Naive thymus-derived CD4-positive, alpha-beta T cell (primary cell): ENCODE data around the gene AOPEP. TPM values are rescaled to one million over a fixed set of nuclear protein-coding genes. Genes with fewer than 3 reads are reported as not detected.

ENCODE experiments used
- ATAC-seq: fragments of 150-1000 bp; cut with Tn5 transposase; 2 replicates; pipeline ENCODE4 v1.10.0; 2021; ENCODE audit warnings: mild to moderate bottlenecking, moderate library complexity
- CTCF ChIA-PET: fragments of 350-600 bp; sonication (Branson Sonifier 250); formaldehyde crosslinking; loops from one replicate; lab custom pipeline; 2021; ENCODE audit warnings: antibody characterized with exemption; lab: Charles Lee
- POLR2A ChIA-PET: fragments of 350-600 bp; sonication (Branson Sonifier 250); formaldehyde crosslinking; loops from one replicate; lab custom pipeline; 2021; ENCODE audit warnings: antibody characterized with exemption, inconsistent platforms; lab: Charles Lee
- DNase-seq, 9 donors: peaks; one replicate each; pipeline versions ENCODE4 v3.0.0 to v3.0.0-alpha.2; 2020 to 2022; ENCODE audit warnings: mixed read lengths in 1 of 9
- H3K27ac ChIP-seq: one replicate; pipeline ENCODE4 v1.7.0; 2013; ENCODE audit warnings: mild to moderate bottlenecking, low read depth, low read length, moderate library complexity
- H3K27me3 ChIP-seq, 2 donors: one replicate each; pipeline ENCODE4 v1.7.0; 2013; ENCODE audit warnings: low read length in 2 of 2, mild to moderate bottlenecking in 2 of 2, moderate library complexity in 2 of 2; ENCODE audit not compliant: control insufficient read depth in 2 of 2, insufficient read depth in 2 of 2
- H3K36me3 ChIP-seq, 3 experiments: 1 replicate in 2 of 3; 2 replicates in 1 of 3; pipeline ENCODE4 v1.7.0; 2013; ENCODE audit warnings: low read length in 3 of 3, mild to moderate bottlenecking in 3 of 3, moderate library complexity in 1 of 3; ENCODE audit not compliant: insufficient read depth in 3 of 3, control insufficient read depth in 2 of 3
- H3K4me1 ChIP-seq, 2 donors: one replicate each; pipeline ENCODE4 v1.7.0; 2013; ENCODE audit warnings: low read length in 2 of 2, mild to moderate bottlenecking in 2 of 2, moderate library complexity in 1 of 2; ENCODE audit not compliant: control insufficient read depth in 2 of 2, insufficient read depth in 2 of 2
- H3K4me3 ChIP-seq: 2 replicates; pipeline ENCODE4 v1.7.0; 2013; ENCODE audit warnings: mild to moderate bottlenecking, low read length
- H3K9me3 ChIP-seq, 3 experiments: 1 replicate in 2 of 3; 2 replicates in 1 of 3; pipeline ENCODE4 v1.7.0; 2013; ENCODE audit warnings: low read length in 3 of 3; ENCODE audit not compliant: control insufficient read depth in 2 of 3
- H3K27ac Mint-ChIP-seq, 9 donors: one replicate each; pipeline ENCODE4 v1.8.0; 2020 to 2022; ENCODE audit warnings: mixed read lengths in 9 of 9, mild to moderate bottlenecking in 8 of 9, moderate library complexity in 5 of 9, inconsistent platforms in 2 of 9
- H3K27me3 Mint-ChIP-seq, 5 donors: one replicate each; pipeline ENCODE4 v1.8.0; 2021 to 2022; ENCODE audit warnings: mixed read lengths in 5 of 5, mild to moderate bottlenecking in 1 of 5
- H3K36me3 Mint-ChIP-seq, 5 donors: one replicate each; pipeline ENCODE4 v1.8.0; 2020 to 2022; ENCODE audit warnings: mixed read lengths in 5 of 5, mild to moderate bottlenecking in 3 of 5, inconsistent platforms in 1 of 5
- H3K4me1 Mint-ChIP-seq, 7 donors: one replicate each; pipeline ENCODE4 v1.8.0; 2020 to 2022; ENCODE audit warnings: mixed read lengths in 7 of 7, mild to moderate bottlenecking in 3 of 7, inconsistent platforms in 1 of 7
- H3K4me3 Mint-ChIP-seq, 10 donors: one replicate each; pipeline ENCODE4 v1.8.0; 2020 to 2022; ENCODE audit warnings: mild to moderate bottlenecking in 10 of 10, mixed read lengths in 10 of 10, moderate library complexity in 6 of 10, inconsistent platforms in 2 of 10
- H3K9me3 Mint-ChIP-seq, 11 donors: one replicate each; pipeline ENCODE4 v1.8.0; 2020 to 2022; ENCODE audit warnings: mixed read lengths in 11 of 11, mild to moderate bottlenecking in 4 of 11, inconsistent platforms in 1 of 11, moderate library complexity in 1 of 11
- intact Hi-C, 2 donors: fragments of 100-400 bp; cut with micrococcal nuclease; formaldehyde crosslinking; loops; one replicate each; pipeline ENCODE4 v1.15.1; 2023
- polyA plus RNA-seq, 2 donors: library from polyadenylated mRNA; unstranded; fragments of 300-500 nt; fragmentation: Illumina TruSeq; gene quantifications; one replicate each; pipeline ENCODE4 v1.2.3, GENCODE V29; 2021
- total RNA-seq, 6 experiments: library from RNA in 5 of 6; stranded (reverse) in 5 of 6; gene quantifications; 1 replicate in 5 of 6; 2 replicates in 1 of 6; pipeline ENCODE4 v1.2.3 and lab custom pipeline; 2021 to 2026

AOPEP gene
- total and polyA plus RNA-seq, 7 experiments from 2014 or later = 5.7 to 19.0 (median 13.6) TPM

GRCh38 chr9:95031711-95032461 lies 305.4 kb downstream of the AOPEP start:
- DNase-seq (no peak), ATAC-seq (no peak)
- Mint-ChIP-seq H3K27me3 (no peaks in the 10 kb centered on the region), H3K36me3 (peaks cover 0 to 11% (median 3%) of the 10 kb centered on the region in 5 donors), H3K9me3 (no peaks in the 10 kb centered on the region), H3K4me1 (peaks cover 0 to 7% (median 2%) of the 10 kb centered on the region in 7 donors), H3K4me3 (no peak overlapping the region), H3K27ac (no peak overlapping the region)
- intact Hi-C loops = no loop called here
- H3K4me1 ChIP-seq = no peaks in the 10 kb centered on the region
- no peaks in the 10 kb centered on the region for H3K9me3 ChIP-seq
- H3K4me3 ChIP-seq = no peak overlapping the region
- ChIA-PET CTCF (no interaction called here), POLR2A (no interaction called here)
- H3K27me3 ChIP-seq = no peaks in the 10 kb centered on the region
- H3K27ac ChIP-seq = no peak overlapping the region
- H3K36me3 ChIP-seq = no peaks in the 10 kb centered on the region

DNA sequence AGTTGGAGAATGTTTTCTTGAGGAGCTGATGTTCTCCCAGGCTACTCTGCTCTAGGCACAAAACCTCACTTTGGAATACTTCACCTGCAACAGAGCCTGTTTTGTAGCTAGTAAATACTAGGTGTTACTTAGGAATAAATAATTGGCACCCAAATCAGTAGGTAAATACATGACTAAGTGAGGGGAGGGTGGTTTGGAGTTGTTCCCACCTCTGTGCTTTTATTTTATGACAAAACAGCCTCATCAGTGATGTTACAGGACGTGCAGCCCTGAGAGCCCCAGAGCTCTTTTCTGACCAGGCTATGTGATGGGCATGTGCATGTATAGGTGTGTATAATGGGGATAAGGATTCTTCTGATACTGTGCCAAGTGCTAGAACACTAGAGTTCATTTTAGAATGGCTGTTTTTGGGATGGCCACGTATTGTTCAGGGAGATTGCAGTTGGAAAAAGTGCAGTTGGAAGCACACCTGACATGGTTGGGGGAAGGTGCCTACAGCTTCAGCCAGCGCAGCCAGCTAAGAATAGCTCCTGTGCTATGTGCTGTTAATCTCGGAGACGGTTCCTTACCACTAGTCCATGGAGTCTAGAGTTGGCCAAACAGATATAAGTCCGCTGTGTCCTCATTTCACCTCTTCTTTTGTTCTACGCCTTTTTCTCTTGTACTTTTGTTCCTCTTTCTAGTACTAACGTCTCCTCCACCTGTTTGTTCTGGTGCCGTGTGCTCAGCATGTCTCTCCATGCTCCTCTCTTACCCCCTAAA lies 306.3 kb downstream of the AOPEP start:
- intact Hi-C loops = no loop called here
- Mint-ChIP-seq H3K4me1 (peaks cover 0 to 7% (median 2%) of the 10 kb centered on the region in 7 donors), H3K36me3 (peaks cover 0 to 11% (median 3%) of the 10 kb centered on the region in 5 donors), H3K27me3 (no peaks in the 10 kb centered on the region), H3K27ac (no peak overlapping the region), H3K9me3 (no peaks in the 10 kb centered on the region), H3K4me3 (no peak overlapping the region)
- no peak overlapping the region for H3K4me3 ChIP-seq
- no peaks in the 10 kb centered on the region for H3K9me3 ChIP-seq
- ChIA-PET CTCF (no interaction called here), POLR2A (no interaction called here)
- H3K36me3 ChIP-seq = no peaks in the 10 kb centered on the region
- DNase-seq = no peak
- no peaks in the 10 kb centered on the region for H3K27me3 ChIP-seq
- no peak overlapping the region for H3K27ac ChIP-seq
- no peaks in the 10 kb centered on the region for H3K4me1 ChIP-seq
- no peak for ATAC-seq

DNA sequence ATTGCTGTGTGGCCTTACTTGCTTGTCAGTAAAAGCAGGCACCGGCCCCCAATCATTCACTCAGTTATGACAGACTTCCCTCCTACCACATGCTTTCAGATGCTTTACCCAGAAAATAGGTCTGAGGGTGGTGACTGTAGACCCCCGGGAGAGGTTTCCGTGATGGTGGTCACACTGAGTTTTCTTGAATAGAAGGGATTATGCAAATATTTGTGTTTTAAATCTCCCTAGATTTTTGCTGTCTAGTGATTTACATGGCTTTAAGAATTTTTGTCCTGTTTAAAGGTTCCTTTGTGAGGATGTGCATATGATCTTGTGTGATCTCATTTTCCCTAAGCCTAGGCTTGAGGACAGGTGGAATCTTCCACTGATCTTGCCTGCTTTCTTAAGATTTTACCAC lies 309.3 kb downstream of the AOPEP start:
- Histone ChIP-seq H3K36me3 (no peaks in the 10 kb centered on the region), H3K9me3 (no peaks in the 10 kb centered on the region), H3K27me3 (no peaks in the 10 kb centered on the region), H3K4me1 (no peaks in the 10 kb centered on the region), H3K4me3 (no peak overlapping the region), H3K27ac (no peak overlapping the region)
- Mint-ChIP-seq H3K4me3 (no peak overlapping the region), H3K4me1 (peaks cover 0 to 6% (median 2%) of the 10 kb centered on the region in 7 donors), H3K36me3 (peaks cover 0 to 7% (median 3%) of the 10 kb centered on the region in 5 donors), H3K27ac (no peak overlapping the region), H3K9me3 (no peaks in the 10 kb centered on the region), H3K27me3 (no peaks in the 10 kb centered on the region)
- POLR2A ChIA-PET = no interaction called here
- intact Hi-C loops = no loop called here
- DNase-seq = no peak
- CTCF ChIA-PET = no interaction called here
- ATAC-seq = no peak

DNA sequence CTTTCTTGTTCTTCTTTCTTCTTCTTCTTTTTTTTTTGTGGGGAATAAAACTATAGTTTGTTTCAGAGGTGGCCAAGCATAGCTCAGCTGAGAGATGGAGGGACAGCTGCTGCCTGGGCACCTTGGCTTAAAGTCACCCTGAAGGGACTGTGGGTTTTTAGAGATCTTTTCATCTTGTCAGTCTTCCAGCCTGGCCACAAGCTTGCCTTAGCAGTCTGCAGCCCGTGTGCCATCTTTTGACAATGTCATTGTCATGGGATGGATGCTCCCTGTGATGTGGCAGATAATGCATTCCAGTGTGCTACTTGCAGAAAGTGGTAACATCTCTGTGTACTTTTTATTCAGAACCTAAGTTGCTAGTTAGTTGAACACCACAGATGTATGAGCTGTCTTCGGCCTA lies 310.2 kb downstream of the AOPEP start:
- H3K4me3 ChIP-seq = no peak overlapping the region
- intact Hi-C loops = no loop called here
- H3K36me3 ChIP-seq = no peaks in the 10 kb centered on the region
- ChIA-PET CTCF (no interaction called here), POLR2A (interaction anchor here (0.6 kb wide), 1 partner anchor 177 kb away, joined by 3 read pairs; no protein-coding TSS in a partner anchor)
- H3K27ac ChIP-seq = no peak overlapping the region
- ATAC-seq (no peak), DNase-seq (no peak)
- H3K27me3 ChIP-seq = no peaks in the 10 kb centered on the region
- Mint-ChIP-seq H3K27me3 (no peaks in the 10 kb centered on the region), H3K36me3 (peaks cover 0 to 8% (median 3%) of the 10 kb centered on the region in 5 donors), H3K9me3 (no peaks in the 10 kb centered on the region), H3K4me1 (peaks cover 0 to 4% (median 0%) of the 10 kb centered on the region in 7 donors), H3K4me3 (no peak overlapping the region), H3K27ac (no peak overlapping the region)
- no peaks in the 10 kb centered on the region for H3K9me3 ChIP-seq
- H3K4me1 ChIP-seq = no peaks in the 10 kb centered on the region

GRCh38 chr9:95037789-95038521 lies 311.5 kb downstream of the AOPEP start:
- peaks cover 0 to 4% (median 0%) of the 10 kb centered on the region in 7 donors for H3K4me1 Mint-ChIP-seq
- ChIA-PET POLR2A (no interaction called here), CTCF (no interaction called here)

GRCh38 chr9:95038666-95039065 lies 312.2 kb downstream of the AOPEP start:
- H3K4me1 ChIP-seq = no peaks in the 10 kb centered on the region
- Mint-ChIP-seq H3K27ac (no peak overlapping the region), H3K27me3 (no peaks in the 10 kb centered on the region), H3K9me3 (no peaks in the 10 kb centered on the region), H3K4me3 (no peak overlapping the region), H3K36me3 (peaks cover 0 to 10% (median 3%) of the 10 kb centered on the region in 5 donors), H3K4me1 (peaks cover 0 to 4% (median 0%) of the 10 kb centered on the region in 7 donors)
- POLR2A ChIA-PET = no interaction called here
- DNase-seq (no peak), ATAC-seq (no peak)
- no peak overlapping the region for H3K4me3 ChIP-seq
- CTCF ChIA-PET = no interaction called here
- H3K27ac ChIP-seq = no peak overlapping the region
- intact Hi-C loops = no loop called here
- H3K27me3 ChIP-seq = no peaks in the 10 kb centered on the region
- no peaks in the 10 kb centered on the region for H3K9me3 ChIP-seq
- no peaks in the 10 kb centered on the region for H3K36me3 ChIP-seq

More at GRCh38 chr9:95037789-95038521, 311.5 kb downstream of the AOPEP start:
- no peaks in the 10 kb centered on the region for H3K9me3 ChIP-seq
- no peaks in the 10 kb centered on the region for H3K27me3 ChIP-seq
- H3K4me1 ChIP-seq = no peaks in the 10 kb centered on the region
- no peaks in the 10 kb centered on the region for H3K9me3 Mint-ChIP-seq
- no peaks in the 10 kb centered on the region for H3K36me3 ChIP-seq
- H3K27me3 Mint-ChIP-seq = no peaks in the 10 kb centered on the region
- H3K27ac ChIP-seq = no peak overlapping the region
- no peak overlapping the region for H3K4me3 Mint-ChIP-seq
- DNase-seq (no peak), ATAC-seq (no peak)
- peaks cover 0 to 10% (median 3%) of the 10 kb centered on the region in 5 donors for H3K36me3 Mint-ChIP-seq
- no peak overlapping the region for H3K4me3 ChIP-seq
- H3K27ac Mint-ChIP-seq = no peak overlapping the region
- intact Hi-C loops = no loop called here
